GF-D8 (cell line): ENCODE results near the gene LRCH1.

Experiments
- DNase-seq: peaks from one replicate; lab custom pipeline; 2025; lab: John Stamatoyannopoulos, UW

LRCH1 gene

GRCh38 chr13:46639033-46639981, 86.3 kb downstream of the LRCH1 start:
- no peak for DNase-seq

GRCh38 chr13:46640843-46641242, 87.9 kb downstream of the LRCH1 start:
- DNase-seq = no peak

GRCh38 chr13:46641274-46642081, 88.5 kb downstream of the LRCH1 start:
- no peak for DNase-seq

- no peak for DNase-seq
These were observed 89.3 kb downstream of the LRCH1 start for GRCh38 chr13:46642254-46642653.

- DNase-seq = peak; percentile 41
These were observed 90.3 kb downstream of the LRCH1 start for GRCh38 chr13:46643165-46643777.

- no peak for DNase-seq
These were observed 91.8 kb downstream of the LRCH1 start for GRCh38 chr13:46644816-46645215.

- DNase-seq = no peak
These were observed 94.6 kb downstream of the LRCH1 start for GRCh38 chr13:46647512-46648065.

GRCh38 chr13:46648166-46648607, 95.2 kb downstream of the LRCH1 start:
- no peak for DNase-seq

- DNase-seq = no peak
These were observed 96.8 kb downstream of the LRCH1 start for GRCh38 chr13:46649816-46650215.

GRCh38 chr13:46654951-46655350, 102.0 kb downstream of the LRCH1 start:
- no peak for DNase-seq

GRCh38 chr13:46655377-46656180, 102.6 kb downstream of the LRCH1 start:
- peak; percentile 69 for DNase-seq

- no peak for DNase-seq
These were observed 103.8 kb downstream of the LRCH1 start for GRCh38 chr13:46656786-46657185.

- DNase-seq = no peak
These were observed 106.6 kb downstream of the LRCH1 start for GRCh38 chr13:46659413-46660065.

GRCh38 chr13:46660416-46660815, 107.4 kb downstream of the LRCH1 start:
- DNase-seq = no peak

- no peak for DNase-seq
These were observed 107.9 kb downstream of the LRCH1 start for GRCh38 chr13:46660857-46661256.

- DNase-seq = no peak
These were observed 109.7 kb downstream of the LRCH1 start for GRCh38 chr13:46662690-46663089.

GRCh38 chr13:46663206-46664037, 110.5 kb downstream of the LRCH1 start:
- DNase-seq = no peak

- DNase-seq = no peak
These were observed 111.2 kb downstream of the LRCH1 start for GRCh38 chr13:46664195-46664594.

- no peak for DNase-seq
These were observed 112.3 kb downstream of the LRCH1 start for GRCh38 chr13:46665248-46665632.
